ENCODE measurements around the gene PLEKHM2.

Gene PLEKHM2

GRCh38 chr1:15727866-15728534 lies 43.9 kb downstream of the PLEKHM2 start:
- DNase-seq: no peak

- no peak for DNase-seq
These were observed 45.0 kb downstream of the PLEKHM2 start for GRCh38 chr1:15728937-15729657.

- DNase-seq: no peak
These were observed 46.3 kb downstream of the PLEKHM2 start for GRCh38 chr1:15730423-15730822.

GRCh38 chr1:15730936-15731335 lies 46.8 kb downstream of the PLEKHM2 start:
- DNase-seq: no peak

- no peak for DNase-seq
These were observed 47.9 kb downstream of the PLEKHM2 start for GRCh38 chr1:15731735-15732685.

- no peak for DNase-seq
These were observed 48.6 kb downstream of the PLEKHM2 start for GRCh38 chr1:15732686-15733081.

- DNase-seq: no peak
These were observed 49.2 kb downstream of the PLEKHM2 start for GRCh38 chr1:15733218-15733725.

GRCh38 chr1:15733726-15734226 lies 49.7 kb downstream of the PLEKHM2 start:
- no peak for DNase-seq

GRCh38 chr1:15734296-15734695 lies 50.2 kb downstream of the PLEKHM2 start:
- no peak for DNase-seq

GRCh38 chr1:15734901-15735300 lies 50.8 kb downstream of the PLEKHM2 start:
- DNase-seq: no peak

- no peak for DNase-seq
These were observed 51.4 kb downstream of the PLEKHM2 start for GRCh38 chr1:15735304-15736037.

GRCh38 chr1:15736038-15736891 lies 52.1 kb downstream of the PLEKHM2 start, which contains the start of gene SLC25A34:
Gene SLC25A34, plus strand, starts transcription at chr1:15736258. Its CDS starts 228 bp downstream, at chr1:15736486.
- DNase-seq: peak; percentile 81

GRCh38 chr1:15736892-15737261 lies 52.8 kb downstream of the PLEKHM2 start:
- DNase-seq: no peak

- DNase-seq: no peak
These were observed 53.5 kb downstream of the PLEKHM2 start for GRCh38 chr1:15737324-15738319.

- DNase-seq: no peak
These were observed 54.4 kb downstream of the PLEKHM2 start for GRCh38 chr1:15738416-15739113.

- no peak for DNase-seq
These were observed 55.1 kb downstream of the PLEKHM2 start for GRCh38 chr1:15739259-15739658.

- no peak for DNase-seq
These were observed 55.6 kb downstream of the PLEKHM2 start for GRCh38 chr1:15739745-15740144.

GRCh38 chr1:15740924-15741850 lies 57.1 kb downstream of the PLEKHM2 start:
- peak; percentile 86 for DNase-seq

Data from DMS79 treated with DMSO at 0.1 percent for 48 hours (cell line).